Endothelial cell of umbilical vein (primary cell): Measurements from ENCODE around the gene RBM17. TPM values are rescaled to one million over a fixed set of nuclear protein-coding genes. Genes with fewer than 3 reads are reported as not detected.

Experiments used
- BruUV-seq: library from RNA; stranded (reverse); fragments of 400-500 nt; replicated peaks from 2 replicates; lab custom pipeline; 2021; lab: Mats Ljungman, UMichigan
- CTCF ChIA-PET: fragments of 300-600, 350-600 bp; sonication (Branson Sonifier 250); formaldehyde crosslinking; loops from one replicate; lab custom pipeline; 2021; ENCODE audit warnings: antibody characterized with exemption, inconsistent platforms; lab: Charles Lee
- POLR2A ChIA-PET: fragments of 300-600, 350-600 bp; sonication (Branson Sonifier 250); formaldehyde crosslinking; loops from one replicate; lab custom pipeline; 2021; ENCODE audit warnings: antibody characterized with exemption, inconsistent platforms; lab: Charles Lee
- DNase-seq: peaks from one replicate; pipeline ENCODE4 v3.0.0-alpha.2; 2011; ENCODE audit warnings: low read depth, low spot score
- FAIRE-seq: peaks from 2 replicates; lab custom pipeline; 2011; peaks lifted over from hg19 to GRCh38; lab: Jason Lieb, UNC
- H2AFZ ChIP-seq: 2 replicates; pipeline ENCODE4 v1.6.0; 2012; ENCODE audit warnings: low read depth, low read length, control low read depth, inconsistent platforms
- H3K27ac ChIP-seq: 2 replicates; pipeline ENCODE4 v1.5.1; 2011; ENCODE audit warnings: low read depth, mild to moderate bottlenecking, control low read depth, low read length, moderate library complexity; ENCODE audit not compliant: insufficient read depth
- H3K27me3 ChIP-seq, 2 experiments: 2 replicates each; pipeline versions ENCODE4 v1.6.0 to v1.6.1; 2011; ENCODE audit warnings: low read length in 2 of 2, mixed read lengths in 1 of 2; ENCODE audit not compliant: control insufficient read depth in 2 of 2, insufficient read depth in 2 of 2
- H3K36me3 ChIP-seq, 2 experiments: 2 replicates in 1 of 2; 3 replicates in 1 of 2; pipeline ENCODE4 v1.5.1; 2011; ENCODE audit warnings: low read length in 2 of 2, mild to moderate bottlenecking in 1 of 2, moderate library complexity in 1 of 2; ENCODE audit not compliant: control insufficient read depth in 2 of 2, insufficient read depth in 2 of 2; ENCODE audit errors: extremely low read depth in 1 of 2
- H3K4me1 ChIP-seq: 3 replicates; pipeline ENCODE4 v1.5.1; 2011; ENCODE audit warnings: mild to moderate bottlenecking, low read length; ENCODE audit not compliant: control insufficient read depth, insufficient read depth; ENCODE audit errors: extremely low read depth
- H3K4me2 ChIP-seq: 2 replicates; pipeline ENCODE4 v1.6.1; 2011; ENCODE audit warnings: low read length, control low read depth, mixed read lengths; ENCODE audit not compliant: insufficient read depth
- H3K4me3 ChIP-seq, 3 experiments: fragments of 200-600 bp in 1 of 3; sonication (generic), shearing (Covaris generic) in 1 of 3; replicated peaks in 1 of 3; 2 replicates each; pipeline ENCODE4 v1.5.1; 2011 to 2016; ENCODE audit warnings: control low read depth in 3 of 3, low read length in 3 of 3, mild to moderate bottlenecking in 2 of 3, inconsistent platforms in 1 of 3, low read depth in 1 of 3, moderate library complexity in 1 of 3; ENCODE audit not compliant: insufficient read depth in 1 of 3
- H3K79me2 ChIP-seq: 2 replicates; pipeline ENCODE4 v1.6.0; 2012; ENCODE audit warnings: low read length, inconsistent platforms; ENCODE audit not compliant: control insufficient read depth, insufficient read depth
- H3K9ac ChIP-seq: replicated peaks from 2 replicates; pipeline ENCODE3; 2011; ENCODE audit warnings: low read length, control low read depth; ENCODE audit not compliant: insufficient read depth; ENCODE audit errors: extremely low read depth
- H3K9me1 ChIP-seq: replicated peaks from 3 replicates; pipeline ENCODE4 v1.6.0; 2011; ENCODE audit warnings: mild to moderate bottlenecking, low read length; ENCODE audit not compliant: control insufficient read depth, insufficient read depth; ENCODE audit errors: extremely low read depth
- H3K9me3 ChIP-seq: replicated peaks from 2 replicates; pipeline ENCODE4 v1.5.1; 2012; ENCODE audit warnings: low read length, inconsistent platforms; ENCODE audit not compliant: control insufficient read depth, insufficient read depth
- H4K20me1 ChIP-seq: replicated peaks from 2 replicates; pipeline ENCODE3; 2011; ENCODE audit warnings: mild to moderate bottlenecking, low read length; ENCODE audit not compliant: control insufficient read depth, insufficient read depth; ENCODE audit errors: extremely low read depth
- CTCF ChIP-seq, 2 donors: IDR thresholded peaks; 1 replicate in 1 of 2; 2 replicates in 1 of 2; pipeline ENCODE4 v1.5.1; 2011; ENCODE audit warnings: low read length in 2 of 2, mild to moderate bottlenecking in 2 of 2, moderate library complexity in 2 of 2, control low read depth in 1 of 2, inconsistent platforms in 1 of 2, low read depth in 1 of 2; ENCODE audit not compliant: insufficient read depth in 1 of 2; ENCODE audit errors: extremely low read depth in 1 of 2
- EZH2 ChIP-seq: IDR thresholded peaks from 2 replicates; pipeline ENCODE4 v1.6.1; 2012; ENCODE audit warnings: borderline replicate concordance, low read depth, mild to moderate bottlenecking, moderate library complexity, low read length, inconsistent platforms; ENCODE audit not compliant: severe bottlenecking
- FOS ChIP-seq: IDR thresholded peaks from 2 replicates; pipeline ENCODE4 v1.6.1; 2011; ENCODE audit warnings: mild to moderate bottlenecking, low read length, moderate library complexity, borderline replicate concordance; ENCODE audit not compliant: insufficient read depth
- GATA2 ChIP-seq: IDR thresholded peaks from 2 replicates; pipeline ENCODE4 v1.7.0; 2011; ENCODE audit warnings: low read depth, mild to moderate bottlenecking, moderate library complexity, mixed read lengths, low read length; ENCODE audit not compliant: insufficient read length, insufficient read depth
- JUN ChIP-seq: IDR thresholded peaks from 2 replicates; pipeline ENCODE4 v1.6.1; 2011; ENCODE audit warnings: borderline replicate concordance, low read depth; ENCODE audit not compliant: insufficient read length, insufficient read depth
- MAX ChIP-seq: IDR thresholded peaks from 2 replicates; pipeline ENCODE4 v1.6.1; 2011; ENCODE audit not compliant: insufficient read depth, insufficient read length
- MYC ChIP-seq: IDR thresholded peaks from one replicate; pipeline ENCODE4 v1.6.1; 2011; ENCODE audit warnings: mild to moderate bottlenecking, low read depth, low read length
- POLR2A ChIP-seq: IDR thresholded peaks from 2 replicates; pipeline ENCODE4 v1.6.1; 2012; ENCODE audit warnings: low read depth, mild to moderate bottlenecking, control low read depth, low read length
- POLR2AphosphoS5 ChIP-seq: IDR thresholded peaks from 2 replicates; pipeline ENCODE4 v1.6.1; 2012; ENCODE audit warnings: low read depth, mild to moderate bottlenecking, control low read depth, low read length, moderate library complexity; ENCODE audit not compliant: insufficient read depth
- dilution Hi-C: fragments of 300-500 bp; cut with MboI; formaldehyde crosslinking; loops from one replicate; pipeline ENCODE4 v1.15.0; 2019; ENCODE audit warnings: low sequenced_read_pairs; ENCODE audit not compliant: extremely low pct_ligation_motif_present
- intact Hi-C: fragments of 100-400 bp; cut with micrococcal nuclease; formaldehyde crosslinking; loops from one replicate; pipeline ENCODE4 v1.10.0; 2022
- polyA plus RNA-seq, 4 experiments: library from polyadenylated mRNA; depleted of rRNA in 3 of 4; stranded (reverse) in 3 of 4; unstranded in 1 of 4; fragments of >200 nt; gene quantifications; 2 replicates each; pipeline versions ENCODE4 v1.2.1 to v1.2.3, GENCODE V29; 2011 to 2012; ENCODE audit warnings: missing spikeins in 1 of 4
- total RNA-seq: library from RNA; stranded (reverse); gene quantifications from 2 replicates; pipeline ENCODE4 v1.2.3, GENCODE V29; 2021

Gene RBM17
- total and polyA plus RNA-seq, 2 donors (not counting 3 experiments of a cell fraction or from before 2014, with no cell fraction given), result 23.1 to 148 TPM

GRCh38 chr10:6074489-6075301 is 14.1 kb upstream of the RBM17 start:
- dilution Hi-C loops, result loop anchor here (25.0 kb wide), 1 partner anchor 112 kb away; no protein-coding TSS in a partner anchor
- ChIA-PET POLR2A (no interaction called here), CTCF (interaction anchor here (1.1 to 1.8 kb wide), 2 partner anchors 12 to 327 kb away, joined by 3 to 11 read pairs; no protein-coding TSS in a partner anchor)
- Histone ChIP-seq H2AFZ (no peak overlapping the region), H3K4me3 (no peak overlapping the region), H3K4me1 (no peaks in the 10 kb centered on the region), H3K27me3 (peaks cover 4 to 7% of the 10 kb centered on the region in 2 experiments), H3K36me3 (no peaks in the 10 kb centered on the region), H3K27ac (no peak overlapping the region), H4K20me1 (no peaks in the 10 kb centered on the region), H3K4me2 (no peak overlapping the region), H3K9ac (no peak overlapping the region), H3K79me2 (no peaks in the 10 kb centered on the region), H3K9me3 (no peaks in the 10 kb centered on the region), H3K9me1 (no peaks in the 10 kb centered on the region)
- TF ChIP-seq POLR2A, result no peak
- TF ChIP-seq JUN, result no peak
- TF ChIP-seq MAX, result no peak
- TF ChIP-seq CTCF (IDR thresholded peaks at IDR 0.05; ENCODE audit: extremely low read depth in 1 of 2, insufficient read depth in 1 of 2, low read depth in 1 of 2, low read length in 2 of 2), result no peak
- no peak for TF ChIP-seq EZH2
- TF ChIP-seq GATA2, result no peak
- TF ChIP-seq POLR2AphosphoS5, result no peak
- no peak for TF ChIP-seq MYC
- TF ChIP-seq FOS, result no peak
- BruUV-seq, result no TSS peak
- intact Hi-C loops, result no loop called here
- FAIRE-seq (no peak), DNase-seq (no peak)
